Measurements from ENCODE around the gene CDIPT.

DNA sequence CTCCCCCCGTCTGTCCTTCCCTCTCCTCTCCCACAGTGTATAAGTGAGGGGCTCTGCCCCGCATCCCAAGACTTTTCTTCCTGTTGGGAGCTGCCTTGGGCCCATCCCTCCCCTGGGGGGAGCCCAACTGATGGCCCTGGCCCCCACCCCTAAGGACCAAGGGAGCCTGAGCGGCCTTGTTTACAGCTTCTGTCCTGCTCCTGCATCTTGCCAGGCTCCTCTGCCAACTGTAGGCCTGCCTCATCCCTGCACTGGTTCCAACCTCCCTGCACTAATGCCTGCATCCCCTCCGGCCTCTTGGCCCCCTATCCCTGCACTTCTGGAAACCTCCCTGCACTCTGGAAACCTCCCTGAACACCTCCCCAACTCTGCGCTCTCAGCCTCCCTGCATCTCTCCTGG lies 48.4 kb downstream of the CDIPT start:
- TF ChIP-seq, protein P1, sequence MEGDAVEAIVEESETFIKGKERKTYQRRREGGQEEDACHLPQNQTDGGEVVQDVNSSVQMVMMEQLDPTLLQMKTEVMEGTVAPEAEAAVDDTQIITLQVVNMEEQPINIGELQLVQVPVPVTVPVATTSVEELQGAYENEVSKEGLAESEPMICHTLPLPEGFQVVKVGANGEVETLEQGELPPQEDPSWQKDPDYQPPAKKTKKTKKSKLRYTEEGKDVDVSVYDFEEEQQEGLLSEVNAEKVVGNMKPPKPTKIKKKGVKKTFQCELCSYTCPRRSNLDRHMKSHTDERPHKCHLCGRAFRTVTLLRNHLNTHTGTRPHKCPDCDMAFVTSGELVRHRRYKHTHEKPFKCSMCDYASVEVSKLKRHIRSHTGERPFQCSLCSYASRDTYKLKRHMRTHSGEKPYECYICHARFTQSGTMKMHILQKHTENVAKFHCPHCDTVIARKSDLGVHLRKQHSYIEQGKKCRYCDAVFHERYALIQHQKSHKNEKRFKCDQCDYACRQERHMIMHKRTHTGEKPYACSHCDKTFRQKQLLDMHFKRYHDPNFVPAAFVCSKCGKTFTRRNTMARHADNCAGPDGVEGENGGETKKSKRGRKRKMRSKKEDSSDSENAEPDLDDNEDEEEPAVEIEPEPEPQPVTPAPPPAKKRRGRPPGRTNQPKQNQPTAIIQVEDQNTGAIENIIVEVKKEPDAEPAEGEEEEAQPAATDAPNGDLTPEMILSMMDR (IDR thresholded peaks at IDR 0.05), result no peak
- TF ChIP-seq POLR2A (IDR thresholded peaks at IDR 0.05), result no peak
